Measurements from ENCODE around the gene SPON1. TPM values are rescaled to one million over a fixed set of nuclear protein-coding genes. Genes with fewer than 3 reads are reported as not detected.

Gene SPON1
- total and polyA plus RNA-seq, 2 experiments from 2014 or later, result 2.9 to 6.4 TPM

- TF ChIP-seq ZNF462 (CRISPR knock-in tag; IDR thresholded peaks at IDR 0.05), result no peak
- no peak for TF ChIP-seq ETS1 (IDR thresholded peaks at IDR 0.05)
- TF ChIP-seq POLR2AphosphoS5 (IDR thresholded peaks at IDR 0.05; ENCODE audit: low read depth), result no peak
- no peak for TF ChIP-seq NANOG (IDR thresholded peaks at IDR 0.05; ENCODE audit: borderline replicate concordance)
- TF ChIP-seq ZNF331 (CRISPR knock-in tag; IDR thresholded peaks at IDR 0.05; ENCODE audit: low read depth), result no peak
- TF ChIP-seq CREB1 (CRISPR knock-in tag; IDR thresholded peaks at IDR 0.05; ENCODE audit: low read depth), result no peak
- TF ChIP-seq ZNF114 (CRISPR knock-in tag; IDR thresholded peaks at IDR 0.05), result no peak
- TF ChIP-seq CTCF (conservative IDR thresholded peaks at IDR 0.05; ENCODE audit: low read depth in 2 of 2), result no peak
- no peak for TF ChIP-seq EZH2 (IDR thresholded peaks at IDR 0.05; ENCODE audit: low read depth, unreplicated experiment)
- TF ChIP-seq EZH2phosphoT487 (IDR thresholded peaks at IDR 0.05; ENCODE audit: unreplicated experiment), result no peak
- TF ChIP-seq JUNB (IDR thresholded peaks at IDR 0.05; ENCODE audit: unreplicated experiment), result no peak
Observed at GRCh38 chr11:14096606-14097005, 134.1 kb downstream of the SPON1 start (continued).
